LNCaP clone FGC (cell line): ENCODE data around the gene C3orf18.

ENCODE experiments used
- DNase-seq: peaks from one replicate; pipeline ENCODE4 v3.0.0-alpha.2; 2011; ENCODE audit warnings: low read depth
- H3K4me3 ChIP-seq: 2 replicates; pipeline ENCODE4 v1.5.1; 2011; ENCODE audit warnings: mild to moderate bottlenecking, low read depth, low read length, control low read depth
- TF ChIP-seq, protein P1 (sequence below): IDR thresholded peaks from 2 replicates; pipeline ENCODE4 v1.5.1; 2012; ENCODE audit warnings: mild to moderate bottlenecking; ENCODE audit not compliant: control insufficient read depth, insufficient read depth; ENCODE audit errors: extremely low read depth

The C3orf18 gene

DNA sequence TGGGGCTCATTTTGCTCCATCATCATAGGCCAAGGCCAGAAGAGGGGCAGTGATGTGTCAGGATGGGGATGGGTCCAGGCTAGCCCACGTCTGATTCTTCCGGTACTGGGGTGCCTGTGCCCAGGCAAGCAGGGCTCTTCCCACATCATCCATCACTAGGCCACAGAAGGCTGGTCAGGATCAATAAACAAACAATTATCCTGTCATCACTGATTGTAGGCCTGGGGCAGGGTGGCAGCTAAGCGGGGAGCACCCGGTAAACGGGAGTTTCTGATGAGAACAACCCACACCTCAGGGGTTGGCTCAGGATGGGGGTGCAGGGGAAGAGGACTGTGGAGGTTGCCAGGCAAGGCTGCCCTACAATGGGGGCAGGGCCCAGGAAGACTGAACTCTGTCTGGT lies 46.0 kb downstream of the C3orf18 start:
- DNase-seq = no peak
- H3K4me3 ChIP-seq = no peak overlapping the region
- TF ChIP-seq, protein P1, sequence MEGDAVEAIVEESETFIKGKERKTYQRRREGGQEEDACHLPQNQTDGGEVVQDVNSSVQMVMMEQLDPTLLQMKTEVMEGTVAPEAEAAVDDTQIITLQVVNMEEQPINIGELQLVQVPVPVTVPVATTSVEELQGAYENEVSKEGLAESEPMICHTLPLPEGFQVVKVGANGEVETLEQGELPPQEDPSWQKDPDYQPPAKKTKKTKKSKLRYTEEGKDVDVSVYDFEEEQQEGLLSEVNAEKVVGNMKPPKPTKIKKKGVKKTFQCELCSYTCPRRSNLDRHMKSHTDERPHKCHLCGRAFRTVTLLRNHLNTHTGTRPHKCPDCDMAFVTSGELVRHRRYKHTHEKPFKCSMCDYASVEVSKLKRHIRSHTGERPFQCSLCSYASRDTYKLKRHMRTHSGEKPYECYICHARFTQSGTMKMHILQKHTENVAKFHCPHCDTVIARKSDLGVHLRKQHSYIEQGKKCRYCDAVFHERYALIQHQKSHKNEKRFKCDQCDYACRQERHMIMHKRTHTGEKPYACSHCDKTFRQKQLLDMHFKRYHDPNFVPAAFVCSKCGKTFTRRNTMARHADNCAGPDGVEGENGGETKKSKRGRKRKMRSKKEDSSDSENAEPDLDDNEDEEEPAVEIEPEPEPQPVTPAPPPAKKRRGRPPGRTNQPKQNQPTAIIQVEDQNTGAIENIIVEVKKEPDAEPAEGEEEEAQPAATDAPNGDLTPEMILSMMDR = no peak

DNA sequence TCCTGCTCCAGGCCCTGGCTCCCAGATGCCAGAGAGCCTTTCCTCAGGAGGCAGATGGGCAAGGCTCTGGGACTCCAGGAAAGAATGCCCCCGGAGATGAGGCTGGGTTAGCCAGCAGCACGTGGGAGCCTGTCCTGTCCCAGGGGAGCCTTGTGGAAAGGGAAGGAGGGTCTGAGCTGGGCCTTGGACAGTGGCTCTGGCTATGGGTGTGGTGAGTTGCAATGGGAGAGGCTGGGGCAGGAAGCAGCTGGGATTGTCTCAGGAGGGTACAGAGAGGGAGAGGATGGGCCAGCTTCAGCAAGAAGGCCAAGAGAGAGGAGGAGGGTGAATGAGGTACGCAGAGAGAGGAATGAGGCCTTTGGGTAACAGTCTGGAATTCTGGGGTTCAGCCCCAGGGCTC lies 46.7 kb downstream of the C3orf18 start:
- TF ChIP-seq, protein P1 = no peak
- H3K4me3 ChIP-seq = no peak overlapping the region
- no peak for DNase-seq

DNA sequence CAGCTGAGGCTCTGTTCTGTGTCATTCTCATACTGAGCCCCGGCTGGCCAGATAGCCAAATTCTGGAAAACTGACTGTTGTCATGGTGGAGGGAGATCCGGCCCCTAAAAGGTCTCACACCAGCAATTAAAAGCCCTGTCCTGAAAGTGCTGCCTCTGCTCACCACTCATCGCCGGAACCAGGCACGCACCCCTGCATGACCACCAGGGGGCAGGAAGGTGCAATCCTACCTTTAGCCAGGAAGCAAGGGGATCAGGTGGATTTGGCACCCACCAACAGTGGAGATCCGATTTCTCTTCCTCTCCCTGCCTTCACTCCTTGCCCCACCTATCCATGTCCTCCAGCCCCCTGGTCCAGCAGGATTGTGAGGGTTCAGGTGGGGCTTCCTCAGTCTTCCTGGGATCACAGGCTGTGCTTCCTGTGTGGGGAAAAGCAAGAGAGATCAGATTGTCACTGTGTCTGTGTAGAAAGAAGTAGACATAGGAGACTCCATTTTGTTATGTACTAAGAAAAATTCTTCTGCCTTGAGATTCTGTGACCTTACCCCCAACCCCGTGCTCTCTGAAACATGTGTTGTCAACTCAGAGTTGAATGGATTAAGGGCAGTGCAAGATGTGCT lies 48.0 kb downstream of the C3orf18 start:
- H3K4me3 ChIP-seq = no peak overlapping the region
- TF ChIP-seq, protein P1 = peak; percentile 98
- DNase-seq = peak; percentile 14

DNA sequence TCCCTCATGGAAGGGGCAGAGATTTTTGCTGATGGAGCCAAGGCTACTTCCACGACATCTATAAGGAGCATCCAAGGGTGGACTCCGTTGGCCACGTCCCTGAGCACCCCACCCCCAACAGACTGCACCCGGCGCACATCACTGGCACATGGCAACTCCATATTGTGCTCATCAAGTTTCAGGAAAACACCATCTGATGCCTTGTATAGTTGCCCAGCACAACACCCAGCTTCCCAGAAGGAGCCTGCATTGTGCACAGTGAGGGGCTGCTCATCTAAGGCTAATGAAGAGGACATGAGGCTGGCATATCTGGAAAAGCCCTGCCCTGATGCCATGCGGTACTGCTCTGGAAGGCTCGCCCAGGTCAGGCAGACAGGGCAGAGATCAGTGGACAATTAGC lies 49.1 kb downstream of the C3orf18 start:
- TF ChIP-seq, protein P1 = no peak
- H3K4me3 ChIP-seq = no peak overlapping the region
- no peak for DNase-seq

DNA sequence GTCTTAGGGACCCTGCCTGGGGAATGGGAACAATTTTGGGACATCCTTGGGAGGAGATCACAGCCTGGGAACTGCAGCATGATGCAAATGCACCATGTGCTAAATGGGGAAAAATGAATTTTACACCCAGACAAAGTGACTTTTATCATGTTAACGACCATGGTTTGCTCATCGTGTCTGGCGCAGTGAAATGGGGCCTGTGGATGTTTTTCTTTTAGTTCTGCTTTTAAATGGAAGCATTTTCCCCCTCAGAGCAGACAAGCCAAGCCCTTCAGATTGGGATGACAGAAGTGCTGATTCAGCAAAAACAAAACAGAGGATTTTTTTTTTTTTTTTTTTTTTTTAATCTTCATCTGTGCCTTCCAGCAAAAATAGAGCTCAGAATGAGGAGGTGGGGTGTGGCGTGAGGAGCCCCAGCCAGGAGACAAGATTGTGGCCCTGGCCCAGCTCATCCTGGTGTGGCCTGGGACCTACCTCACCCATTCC lies 49.8 kb downstream of the C3orf18 start:
- DNase-seq = no peak
- TF ChIP-seq, protein P1 = no peak
- no peak overlapping the region for H3K4me3 ChIP-seq

DNA sequence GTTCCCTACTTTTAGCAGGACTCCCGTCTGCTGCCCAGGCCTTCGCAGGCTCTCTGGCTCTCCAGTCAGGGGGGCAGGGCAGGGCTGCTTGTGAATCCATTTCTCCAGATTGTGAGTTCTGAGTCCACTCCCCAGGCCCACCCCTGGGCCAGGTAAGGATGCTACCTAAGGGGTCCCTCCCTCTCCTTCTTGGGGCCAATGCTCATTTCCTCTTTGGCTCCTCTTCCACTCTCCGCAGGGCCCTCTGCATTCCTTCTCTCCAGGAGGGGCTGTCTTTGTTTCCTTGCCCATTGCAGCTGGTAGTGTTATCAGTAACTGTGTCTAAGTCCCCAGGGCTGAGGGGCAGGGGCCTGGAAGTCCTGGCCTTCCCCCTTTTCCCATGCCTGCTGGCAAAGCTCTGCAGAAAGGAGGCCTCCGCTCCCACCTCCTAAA lies 51.1 kb downstream of the C3orf18 start:
- H3K4me3 ChIP-seq = no peak overlapping the region

More for the DNA sequence above, 51.1 kb downstream of the C3orf18 start:
- TF ChIP-seq, protein P1 = no peak
- DNase-seq = no peak
